ENCODE results near the gene KIRREL3. TPM values are rescaled to one million over a fixed set of nuclear protein-coding genes. Genes with fewer than 3 reads are reported as not detected.

Gene KIRREL3
- total RNA-seq, 2 donors from 2014 or later = 0.61 to 0.64 TPM

DNA sequence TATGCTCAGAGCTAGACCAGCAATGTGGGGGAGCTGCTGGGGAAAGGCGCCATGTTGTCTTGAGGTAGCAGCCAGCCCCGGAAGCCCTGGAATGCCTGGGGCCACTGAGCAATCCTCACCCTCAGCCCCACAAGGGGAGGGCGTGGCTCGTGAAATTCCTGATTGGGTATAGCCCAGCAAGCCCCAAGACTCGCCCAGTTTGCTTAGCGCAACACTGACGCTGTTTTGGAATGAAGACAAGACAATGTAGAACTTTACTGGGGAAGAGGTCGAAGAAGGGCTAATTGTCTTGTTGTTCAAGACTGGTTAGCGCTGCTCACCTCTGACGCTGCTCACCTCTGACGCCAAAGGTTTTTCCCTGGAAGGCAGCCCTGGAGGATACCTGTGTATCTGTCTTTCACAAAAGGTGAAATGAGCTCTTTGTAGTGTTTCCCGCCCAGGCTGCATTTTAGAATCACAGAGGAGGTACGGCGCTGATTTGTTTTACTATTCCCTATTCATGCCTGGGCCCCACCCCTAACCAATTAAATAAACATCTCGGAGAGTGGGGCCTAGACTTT lies 597.5 kb downstream of the KIRREL3 start:
- Histone ChIP-seq H3K4me1 (peaks cover 6% of the 10 kb centered on the region), H3K4me3 (no peak overlapping the region), H3K9ac (ENCODE audit: low read depth in 2 of 2, low read length in 2 of 2) (no peak overlapping the region), H3K27ac (peak overlapping the region; percentile 80), H3K9me3 (no peaks in the 10 kb centered on the region), H3K36me3 (peaks cover under 1% of the 10 kb centered on the region), H3K27me3 (no peaks in the 10 kb centered on the region)
- intact Hi-C loops (cut with DNase I) = no loop called here
- TF ChIP-seq, protein P1, sequence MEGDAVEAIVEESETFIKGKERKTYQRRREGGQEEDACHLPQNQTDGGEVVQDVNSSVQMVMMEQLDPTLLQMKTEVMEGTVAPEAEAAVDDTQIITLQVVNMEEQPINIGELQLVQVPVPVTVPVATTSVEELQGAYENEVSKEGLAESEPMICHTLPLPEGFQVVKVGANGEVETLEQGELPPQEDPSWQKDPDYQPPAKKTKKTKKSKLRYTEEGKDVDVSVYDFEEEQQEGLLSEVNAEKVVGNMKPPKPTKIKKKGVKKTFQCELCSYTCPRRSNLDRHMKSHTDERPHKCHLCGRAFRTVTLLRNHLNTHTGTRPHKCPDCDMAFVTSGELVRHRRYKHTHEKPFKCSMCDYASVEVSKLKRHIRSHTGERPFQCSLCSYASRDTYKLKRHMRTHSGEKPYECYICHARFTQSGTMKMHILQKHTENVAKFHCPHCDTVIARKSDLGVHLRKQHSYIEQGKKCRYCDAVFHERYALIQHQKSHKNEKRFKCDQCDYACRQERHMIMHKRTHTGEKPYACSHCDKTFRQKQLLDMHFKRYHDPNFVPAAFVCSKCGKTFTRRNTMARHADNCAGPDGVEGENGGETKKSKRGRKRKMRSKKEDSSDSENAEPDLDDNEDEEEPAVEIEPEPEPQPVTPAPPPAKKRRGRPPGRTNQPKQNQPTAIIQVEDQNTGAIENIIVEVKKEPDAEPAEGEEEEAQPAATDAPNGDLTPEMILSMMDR (IDR thresholded peaks at IDR 0.05) = no peak
- DNase-seq = peak; percentile 90

DNA sequence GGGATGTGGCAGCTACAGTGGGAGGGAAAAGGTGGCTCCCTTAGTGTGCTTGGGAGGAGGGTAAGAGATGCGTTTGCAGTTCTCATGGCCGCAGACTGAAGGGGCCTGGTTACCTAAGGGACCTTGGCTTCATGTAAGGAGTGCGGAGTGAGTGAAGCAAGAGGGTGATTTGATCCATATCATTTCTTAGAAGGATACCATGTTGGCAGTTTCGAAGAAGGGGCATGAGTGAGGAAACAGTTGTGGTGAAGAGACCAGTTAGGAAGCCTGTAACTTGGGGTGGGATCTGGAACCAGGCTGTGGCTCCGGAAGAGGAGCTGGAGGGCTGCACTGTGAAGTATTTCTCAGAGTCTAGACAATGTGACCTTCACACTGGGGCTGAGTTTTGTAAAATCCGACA lies 600.1 kb downstream of the KIRREL3 start:
- DNase-seq = no peak
- H3K4me1 ChIP-seq = peaks cover 6% of the 10 kb centered on the region
- intact Hi-C loops (cut with DNase I) = no loop called here
- no peaks in the 10 kb centered on the region for H3K27me3 ChIP-seq
- H3K36me3 ChIP-seq = no peaks in the 10 kb centered on the region
- no peaks in the 10 kb centered on the region for H3K9me3 ChIP-seq
- no peak overlapping the region for H3K4me3 ChIP-seq
- no peak overlapping the region for H3K9ac ChIP-seq (ENCODE audit: low read depth in 2 of 2, low read length in 2 of 2)
- TF ChIP-seq, protein P1 (IDR thresholded peaks at IDR 0.05) = no peak
- no peak overlapping the region for H3K27ac ChIP-seq

DNA sequence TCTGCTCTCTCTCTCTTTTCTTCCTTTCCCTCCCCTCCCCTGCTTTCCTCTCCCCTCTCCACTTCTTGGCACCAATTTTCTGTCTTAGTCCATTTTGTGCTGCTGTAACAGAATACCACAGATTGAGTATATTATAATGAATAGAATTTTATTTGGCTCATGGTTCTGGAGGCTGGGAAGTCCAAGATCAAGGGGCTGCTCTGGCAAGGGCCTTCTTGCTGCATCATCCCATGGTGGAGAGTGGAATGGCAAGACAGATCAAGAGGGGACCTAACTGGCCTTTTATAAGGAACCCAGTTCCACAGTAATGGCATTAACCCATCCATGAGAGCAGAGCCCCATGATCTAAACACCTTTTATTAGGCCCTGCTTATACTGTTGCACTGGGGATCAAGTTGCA lies 600.6 kb downstream of the KIRREL3 start:
- no peaks in the 10 kb centered on the region for H3K27me3 ChIP-seq
- peaks cover 6% of the 10 kb centered on the region for H3K4me1 ChIP-seq
- no peak overlapping the region for H3K4me3 ChIP-seq
- TF ChIP-seq, protein P1 (IDR thresholded peaks at IDR 0.05) = no peak
- intact Hi-C loops (cut with DNase I) = no loop called here
- H3K9me3 ChIP-seq = no peaks in the 10 kb centered on the region
- DNase-seq = no peak
- no peak overlapping the region for H3K27ac ChIP-seq
- H3K36me3 ChIP-seq = no peaks in the 10 kb centered on the region
- H3K9ac ChIP-seq (ENCODE audit: low read depth in 2 of 2, low read length in 2 of 2) = no peak overlapping the region

DNA sequence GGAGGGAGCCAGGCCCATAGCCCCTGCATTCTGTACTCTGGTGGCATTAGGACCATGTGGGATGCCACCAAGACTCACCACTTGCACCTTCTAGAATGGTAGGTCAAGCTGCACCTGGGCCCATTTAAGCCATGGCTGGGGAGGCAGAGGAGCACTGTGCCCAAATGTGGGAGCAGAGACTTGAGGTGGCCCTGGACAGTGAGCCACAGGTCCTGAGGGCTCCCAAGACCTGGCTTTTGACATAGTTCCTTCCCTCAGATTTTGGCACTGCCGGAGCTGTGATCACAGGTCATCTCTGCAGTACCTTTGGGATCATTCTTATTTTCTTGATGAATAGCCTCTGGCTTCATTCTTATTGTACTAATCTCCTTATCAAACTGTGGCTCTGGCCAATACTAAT lies 601.8 kb downstream of the KIRREL3 start:
- Histone ChIP-seq H3K27ac (no peak overlapping the region), H3K36me3 (no peaks in the 10 kb centered on the region), H3K9ac (ENCODE audit: low read depth in 2 of 2, low read length in 2 of 2) (no peak overlapping the region), H3K4me3 (no peak overlapping the region), H3K27me3 (no peaks in the 10 kb centered on the region), H3K9me3 (no peaks in the 10 kb centered on the region), H3K4me1 (peaks cover 6% of the 10 kb centered on the region)
- TF ChIP-seq, protein P1 (IDR thresholded peaks at IDR 0.05) = no peak
- intact Hi-C loops (cut with DNase I) = no loop called here
- DNase-seq = no peak

DNA sequence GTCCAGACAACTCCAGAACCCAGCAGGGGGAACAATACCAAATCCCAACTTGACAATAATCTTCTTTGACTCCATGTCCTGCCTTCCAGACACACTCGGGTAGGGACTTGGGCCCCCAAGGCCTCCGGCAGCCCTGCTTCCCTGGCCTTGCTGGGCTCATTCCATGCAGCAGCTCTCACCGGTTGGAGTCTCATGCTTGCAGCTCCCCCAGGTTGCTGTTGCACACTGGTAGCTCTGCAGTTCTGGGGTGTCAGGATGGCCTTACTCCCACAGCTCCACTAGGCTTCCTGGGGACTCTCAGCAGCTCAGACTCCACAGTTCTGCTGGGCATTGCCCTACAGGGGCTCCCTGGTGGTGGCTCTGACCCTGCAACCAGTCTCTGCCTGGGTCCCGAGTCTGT lies 602.3 kb downstream of the KIRREL3 start:
- Histone ChIP-seq H3K4me3 (no peak overlapping the region), H3K27me3 (no peaks in the 10 kb centered on the region), H3K36me3 (no peaks in the 10 kb centered on the region), H3K9me3 (no peaks in the 10 kb centered on the region), H3K4me1 (peaks cover 6% of the 10 kb centered on the region), H3K9ac (ENCODE audit: low read depth in 2 of 2, low read length in 2 of 2) (no peak overlapping the region), H3K27ac (no peak overlapping the region)
- intact Hi-C loops (cut with DNase I) = no loop called here
- DNase-seq = no peak
- TF ChIP-seq, protein P1 (IDR thresholded peaks at IDR 0.05) = no peak
